Right kidney (tissue), 1 donor: ENCODE measurements around the gene UBAP1L.
A peak's percentile ranks its signal among the peaks of the same experiment; 100 is the strongest.
"Not testable (repeated sequence)": the region's sequence is repeated elsewhere in the genome, so short reads cannot be mapped to it uniquely, and the experiment has no call there.

Source experiments
- DNase-seq: peaks from one replicate; pipeline ENCODE4 v3.0.0-alpha.2; 2016

The UBAP1L gene

DNA sequence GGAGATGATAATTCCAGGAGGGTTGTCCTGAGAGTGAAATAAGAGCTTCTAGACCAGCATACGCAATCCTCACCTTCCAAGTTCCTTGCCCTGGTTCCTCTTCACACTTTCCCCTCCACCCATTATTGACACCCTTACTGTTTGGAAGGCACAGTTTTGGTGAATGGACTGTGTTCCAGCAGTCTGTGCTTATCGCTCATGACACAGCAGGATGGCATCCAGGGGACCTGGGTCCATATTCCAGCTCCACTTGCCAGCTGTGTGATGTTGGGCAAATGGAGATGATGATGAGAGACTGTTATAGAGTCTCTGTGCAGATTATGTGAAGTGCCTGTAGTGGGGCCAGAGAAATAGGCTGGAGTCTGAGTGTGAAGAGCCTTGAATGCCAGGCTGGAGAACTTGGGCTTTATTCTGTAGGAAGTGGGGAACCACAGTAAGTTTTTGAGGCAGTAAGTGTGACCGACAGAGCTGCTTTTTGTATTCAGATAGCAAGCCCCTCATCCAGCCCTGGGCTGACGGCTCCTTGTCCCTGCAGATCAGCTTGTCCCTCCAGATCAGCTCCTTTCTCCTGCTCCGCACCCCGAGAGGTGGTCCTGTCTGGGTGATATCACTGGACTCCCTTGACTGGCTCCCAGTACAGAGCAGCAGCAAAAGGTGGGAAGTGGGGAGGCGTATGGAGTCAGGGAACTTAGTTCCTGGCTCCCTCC, 30.3 kb downstream of the UBAP1L start:
- DNase-seq = no peak

DNA sequence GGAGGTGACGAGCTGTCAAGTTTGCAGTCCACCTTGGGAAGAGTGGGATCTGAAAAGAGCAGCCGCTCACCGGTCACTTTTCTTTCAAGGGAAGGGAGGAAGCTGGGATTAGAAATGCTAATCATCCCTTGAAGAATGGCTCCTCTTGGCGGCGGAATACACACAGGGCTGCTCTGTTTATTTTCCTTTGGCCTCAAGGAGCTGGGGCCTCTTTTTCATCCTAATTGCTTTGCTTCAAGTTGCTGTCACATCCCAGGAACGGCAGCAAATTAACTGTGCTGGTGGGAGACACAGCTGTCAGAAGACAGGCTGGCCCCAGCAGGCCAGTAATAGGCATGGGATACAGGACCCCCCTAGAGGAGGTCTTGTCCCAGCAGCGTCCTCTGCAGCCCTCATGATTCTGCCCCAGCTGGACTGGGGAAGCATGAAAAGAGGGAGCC, 31.7 kb downstream of the UBAP1L start:
- DNase-seq = peak; percentile 54

DNA sequence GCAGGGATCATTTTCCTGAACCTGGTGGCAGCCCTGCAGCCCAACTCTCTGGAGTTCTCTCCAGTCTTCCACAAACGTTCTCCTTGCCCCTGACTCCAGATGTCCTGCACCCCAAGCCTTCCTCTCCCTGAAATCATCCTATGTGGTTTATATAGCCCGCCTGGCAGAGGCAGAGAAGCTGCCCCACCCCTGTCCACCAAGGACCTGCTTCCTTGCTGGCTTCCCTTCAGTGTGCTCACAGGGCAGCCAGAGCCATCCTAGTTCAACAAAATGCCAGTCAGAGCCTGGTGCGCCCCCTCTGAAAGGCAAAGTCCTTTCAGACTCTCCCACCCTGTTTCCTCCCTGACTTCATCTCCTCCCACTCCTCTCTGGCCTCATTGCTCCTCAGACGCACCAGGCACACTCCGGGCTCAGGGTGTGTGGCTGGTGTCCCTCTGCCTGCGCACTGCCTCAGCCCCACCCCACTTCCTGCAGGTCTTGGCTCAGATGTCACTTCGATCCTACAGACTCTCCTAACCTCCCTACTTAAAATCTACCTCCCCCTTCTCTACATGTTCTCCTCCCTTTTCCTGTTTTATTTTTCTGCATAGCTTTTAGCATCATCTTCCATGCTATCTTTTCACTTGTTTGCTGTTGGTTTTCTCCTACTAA, 32.6 kb downstream of the UBAP1L start:
- peak; percentile 64 for DNase-seq

DNA sequence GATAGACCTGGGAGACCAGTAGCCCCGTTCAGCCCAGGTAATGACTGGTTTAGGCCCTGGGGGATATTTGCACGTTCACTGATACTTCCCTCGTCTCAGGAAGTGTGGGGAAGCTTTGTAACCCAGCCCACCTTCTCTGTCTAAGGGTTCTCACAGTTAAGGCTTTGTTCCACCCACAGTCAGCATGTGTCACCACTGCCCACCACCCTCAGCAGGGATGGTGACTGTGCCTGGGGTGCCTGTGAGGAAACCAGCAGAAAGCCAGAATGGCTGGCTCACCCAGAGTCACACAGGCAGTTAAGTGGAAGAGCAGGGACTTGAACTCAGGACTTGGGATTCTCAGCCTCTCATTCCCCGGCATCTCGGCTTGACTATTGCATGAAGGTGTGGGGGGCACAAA, 33.2 kb downstream of the UBAP1L start:
- DNase-seq = no peak

DNA sequence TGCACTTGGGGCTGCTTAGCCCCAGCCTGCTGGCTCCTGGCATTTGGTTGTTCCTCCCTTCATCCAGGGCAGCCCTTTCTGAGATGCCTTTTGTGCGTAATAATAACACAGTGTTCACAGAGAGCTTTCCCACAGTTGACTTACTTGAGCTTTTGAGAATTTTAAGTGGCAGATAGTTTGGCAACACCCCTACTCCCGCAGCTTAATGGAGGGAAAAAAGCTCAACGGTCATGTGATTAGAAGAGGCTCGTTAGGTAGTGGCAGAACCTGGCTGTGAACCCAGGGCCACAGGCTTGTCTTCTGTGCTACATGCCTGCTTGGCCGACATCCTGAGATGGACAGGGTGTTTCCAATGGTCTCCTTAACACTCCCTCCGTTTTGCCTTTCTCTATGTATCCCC, 33.7 kb downstream of the UBAP1L start:
- DNase-seq = no peak

DNA sequence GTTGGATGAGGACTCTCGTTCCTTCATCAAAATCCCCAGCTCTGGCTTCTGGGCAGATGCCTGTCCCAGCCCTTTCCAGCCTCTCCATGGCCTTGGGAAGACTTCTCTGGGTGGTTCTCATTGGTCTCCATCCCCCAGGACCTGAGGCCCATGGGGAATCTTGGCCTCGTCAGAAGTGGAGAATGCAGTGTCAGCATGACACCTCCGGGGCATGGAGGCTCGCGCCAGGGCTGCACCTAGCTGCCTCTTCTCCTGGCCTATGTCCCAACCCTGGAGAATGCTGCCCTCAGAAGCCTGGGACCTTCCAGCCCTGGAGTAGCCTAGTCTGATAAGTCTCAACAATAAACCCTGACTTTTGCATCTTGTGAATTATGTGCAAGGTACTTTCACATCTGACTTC, 35.4 kb downstream of the UBAP1L start:
- DNase-seq = no peak

DNA sequence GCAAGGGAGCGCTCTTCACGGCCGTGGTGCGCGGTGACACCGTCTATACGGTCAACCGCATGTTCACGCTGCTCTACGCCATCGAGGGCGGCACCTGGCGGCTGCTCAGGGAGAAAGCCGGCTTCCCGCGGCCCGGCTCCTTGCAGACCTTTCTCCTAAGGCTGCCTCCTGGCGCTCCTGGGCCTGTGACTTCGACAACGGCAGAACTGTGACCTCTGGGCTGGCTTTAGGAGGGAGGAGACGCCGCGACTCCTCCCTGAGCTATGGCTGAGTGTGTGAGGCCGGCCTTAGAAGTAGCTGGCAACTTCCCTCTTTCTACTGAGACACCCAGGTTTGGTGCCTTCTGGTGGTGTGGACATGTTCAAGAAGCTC, 37.0 kb downstream of the UBAP1L start:
- peak; percentile 68 for DNase-seq

DNA sequence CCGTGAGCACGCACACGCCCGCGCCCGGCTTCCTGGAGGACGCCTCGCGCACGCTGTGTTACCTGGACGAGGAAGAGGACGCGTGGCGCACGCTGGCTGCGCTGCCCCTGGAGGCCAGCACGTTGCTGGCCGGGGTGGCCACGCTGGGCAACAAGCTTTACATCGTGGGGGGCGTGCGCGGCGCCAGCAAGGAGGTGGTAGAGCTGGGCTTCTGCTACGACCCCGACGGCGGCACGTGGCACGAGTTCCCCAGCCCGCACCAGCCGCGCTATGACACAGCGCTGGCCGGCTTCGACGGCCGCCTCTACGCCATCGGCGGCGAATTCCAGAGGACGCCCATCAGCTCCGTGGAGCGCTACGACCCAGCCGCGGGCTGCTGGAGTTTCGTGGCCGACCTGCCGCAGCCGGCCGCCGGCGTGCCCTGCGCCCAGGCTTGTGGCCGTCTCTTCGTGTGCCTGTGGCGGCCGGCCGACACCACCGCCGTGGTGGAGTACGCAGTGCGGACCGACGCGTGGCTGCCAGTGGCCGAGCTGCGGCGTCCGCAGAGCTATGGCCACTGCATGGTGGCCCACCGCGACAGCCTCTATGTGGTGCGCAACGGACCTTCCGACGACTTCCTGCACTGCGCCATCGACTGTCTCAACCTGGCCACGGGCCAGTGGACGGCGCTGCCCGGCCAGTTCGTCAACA, 37.6 kb downstream of the UBAP1L start:
- no peak for DNase-seq

DNA sequence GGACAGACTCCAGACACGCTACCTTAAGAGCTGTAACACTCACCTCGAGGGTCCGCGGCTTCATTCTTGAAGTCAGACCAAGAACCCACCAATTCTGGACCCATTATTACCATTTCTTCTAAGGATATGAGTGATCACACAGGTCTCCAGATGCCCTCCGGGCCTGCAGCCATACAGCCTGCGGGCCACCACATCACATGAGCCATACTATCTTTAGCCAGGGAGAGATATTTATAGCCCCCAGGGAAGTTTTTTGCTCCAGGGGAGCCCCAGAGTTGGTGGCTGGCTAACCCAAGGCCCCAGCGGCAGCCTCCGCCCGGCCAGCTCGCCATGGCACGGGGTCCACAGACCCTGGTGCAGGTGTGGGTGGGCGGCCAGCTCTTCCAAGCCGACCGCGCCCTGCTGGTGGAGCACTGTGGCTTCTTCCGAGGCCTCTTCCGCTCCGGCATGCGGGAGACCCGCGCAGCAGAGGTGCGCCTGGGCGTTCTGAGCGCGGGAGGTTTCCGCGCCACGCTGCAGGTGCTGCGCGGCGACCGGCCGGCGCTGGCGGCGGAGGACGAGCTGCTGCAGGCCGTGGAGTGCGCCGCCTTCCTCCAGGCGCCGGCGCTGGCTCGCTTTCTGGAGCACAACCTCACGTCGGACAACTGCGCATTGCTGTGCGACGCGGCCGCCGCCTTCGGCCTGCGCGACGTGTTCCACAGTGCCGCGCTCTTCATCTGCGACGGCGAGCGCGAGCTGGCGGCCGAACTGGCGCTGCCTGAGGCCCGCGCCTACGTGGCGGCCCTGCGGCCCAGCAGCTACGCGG, 38.3 kb downstream of the UBAP1L start, which contains the start of gene KBTBD13:
Gene KBTBD13 (plus strand): TSS at position 261 of the 805 bp plus-strand sequence. CDS start 70 bp downstream, at position 331.
- no peak for DNase-seq

DNA sequence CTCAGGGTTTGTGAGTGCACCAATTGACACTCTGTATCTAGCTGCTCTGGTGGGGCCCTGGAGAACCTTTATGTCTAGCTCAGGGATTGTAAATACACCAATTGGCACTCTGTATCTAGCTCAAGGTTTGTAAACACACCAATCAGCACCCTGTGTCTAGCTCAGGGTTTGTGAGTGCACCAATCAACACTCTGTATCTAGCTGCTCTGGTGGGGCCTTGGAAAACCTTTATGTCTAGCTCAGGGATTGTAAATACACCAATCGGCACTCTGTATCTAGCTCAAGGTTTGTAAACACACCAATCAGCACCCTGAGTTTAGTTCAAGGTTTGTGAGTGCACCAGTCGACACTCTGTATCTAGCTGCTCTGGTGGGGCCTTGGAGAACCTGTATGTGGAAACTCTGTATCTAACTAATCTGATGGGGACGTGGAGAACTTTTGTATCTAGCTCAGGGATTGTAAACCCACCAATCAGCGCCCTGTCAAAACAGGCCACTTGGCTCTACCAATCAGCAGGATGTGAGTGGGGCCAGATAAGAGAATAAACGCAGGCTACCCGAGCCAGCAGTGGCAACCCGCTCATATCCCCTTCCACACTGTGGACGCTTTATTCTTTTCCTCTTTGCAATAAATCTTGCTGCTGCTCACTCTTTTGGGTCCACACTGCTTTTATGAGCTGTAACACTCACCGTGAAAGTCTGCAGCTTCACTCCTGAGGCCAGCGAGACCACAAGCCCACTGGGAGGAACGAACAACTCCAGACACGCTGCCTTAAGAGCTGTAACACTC, 39.2 kb downstream of the UBAP1L start:
- DNase-seq = not testable (repeated sequence)

DNA sequence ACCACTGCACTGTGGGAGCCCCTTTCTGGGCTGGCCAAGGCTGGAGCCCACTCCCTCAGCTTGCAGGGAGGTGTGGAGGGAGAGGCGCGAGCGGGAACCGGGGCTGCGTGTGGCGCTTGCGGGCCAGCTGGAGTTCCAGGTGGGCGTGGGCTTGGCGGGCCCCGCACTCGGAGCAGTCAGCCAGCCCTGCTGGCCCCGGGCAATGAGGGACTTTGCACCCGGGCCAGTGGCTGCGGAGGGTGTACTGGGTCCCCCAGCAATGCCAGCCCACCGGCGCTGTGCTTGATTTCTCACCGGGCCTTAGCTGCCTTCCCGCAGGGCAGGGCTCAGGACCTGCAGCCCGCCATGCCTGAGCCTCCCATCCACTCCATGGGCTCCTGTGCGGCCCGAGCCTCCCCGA, 40.1 kb downstream of the UBAP1L start:
- DNase-seq = not testable (repeated sequence)

DNA sequence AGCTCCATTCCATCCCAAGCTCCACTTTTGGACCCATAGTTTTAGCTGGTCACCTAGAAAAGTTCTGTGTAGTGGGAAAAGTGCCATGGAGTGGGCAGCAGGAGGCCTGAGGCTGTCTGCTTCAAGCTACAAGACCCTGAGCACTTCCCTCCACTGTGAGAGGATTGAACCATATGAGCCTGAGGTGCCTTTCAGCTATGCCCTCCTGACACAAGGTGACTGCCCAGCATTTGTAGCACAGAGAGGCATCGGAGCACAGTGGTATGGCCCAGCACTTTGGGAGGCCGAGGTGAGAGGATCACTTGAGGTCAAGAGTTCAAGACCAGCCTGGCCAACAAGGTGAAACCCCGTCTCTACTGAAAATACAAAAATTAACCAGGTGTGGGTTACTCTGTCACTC, 42.4 kb downstream of the UBAP1L start:
- no peak for DNase-seq

DNA sequence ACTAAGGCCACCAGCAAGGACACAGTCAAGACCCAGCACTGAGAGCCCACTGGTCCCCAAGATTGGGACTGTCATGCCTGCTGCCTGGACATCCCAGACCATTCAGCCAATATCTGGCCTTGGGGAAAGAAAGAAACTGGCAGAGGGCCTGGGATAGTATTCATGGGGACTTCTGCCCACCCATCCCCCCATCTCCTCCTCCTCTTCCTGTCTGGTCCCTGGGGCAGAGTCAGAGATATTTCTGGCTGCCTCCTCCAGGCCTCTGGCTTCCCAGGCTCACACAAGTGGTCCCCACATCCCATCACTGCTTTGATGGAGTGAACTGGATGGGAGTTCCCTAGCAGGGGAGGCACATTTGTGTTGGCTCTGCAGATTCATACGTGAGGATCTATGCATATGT, 43.0 kb downstream of the UBAP1L start:
- DNase-seq = no peak

DNA sequence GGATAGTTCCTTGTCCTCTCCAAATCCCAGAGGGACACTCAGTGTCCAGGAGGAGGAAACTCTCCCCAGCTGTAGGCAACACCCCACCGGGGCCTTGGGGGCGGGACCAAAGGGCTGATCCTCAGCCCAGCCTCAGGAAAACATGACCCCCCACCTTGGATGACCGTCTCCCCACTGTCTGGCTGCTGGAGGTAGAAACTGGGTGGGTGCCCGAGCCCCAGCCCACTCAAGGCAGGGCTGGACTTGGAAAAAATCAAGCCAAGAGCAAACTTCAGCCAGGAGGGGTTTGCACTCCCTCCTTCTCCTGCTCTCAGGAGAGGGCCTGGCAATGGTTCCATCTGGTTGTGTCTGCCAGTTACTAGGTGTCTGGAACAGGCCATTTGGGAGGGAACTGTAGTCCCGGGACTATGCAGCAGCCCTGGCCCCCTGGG, 43.6 kb downstream of the UBAP1L start:
- no peak for DNase-seq

DNA sequence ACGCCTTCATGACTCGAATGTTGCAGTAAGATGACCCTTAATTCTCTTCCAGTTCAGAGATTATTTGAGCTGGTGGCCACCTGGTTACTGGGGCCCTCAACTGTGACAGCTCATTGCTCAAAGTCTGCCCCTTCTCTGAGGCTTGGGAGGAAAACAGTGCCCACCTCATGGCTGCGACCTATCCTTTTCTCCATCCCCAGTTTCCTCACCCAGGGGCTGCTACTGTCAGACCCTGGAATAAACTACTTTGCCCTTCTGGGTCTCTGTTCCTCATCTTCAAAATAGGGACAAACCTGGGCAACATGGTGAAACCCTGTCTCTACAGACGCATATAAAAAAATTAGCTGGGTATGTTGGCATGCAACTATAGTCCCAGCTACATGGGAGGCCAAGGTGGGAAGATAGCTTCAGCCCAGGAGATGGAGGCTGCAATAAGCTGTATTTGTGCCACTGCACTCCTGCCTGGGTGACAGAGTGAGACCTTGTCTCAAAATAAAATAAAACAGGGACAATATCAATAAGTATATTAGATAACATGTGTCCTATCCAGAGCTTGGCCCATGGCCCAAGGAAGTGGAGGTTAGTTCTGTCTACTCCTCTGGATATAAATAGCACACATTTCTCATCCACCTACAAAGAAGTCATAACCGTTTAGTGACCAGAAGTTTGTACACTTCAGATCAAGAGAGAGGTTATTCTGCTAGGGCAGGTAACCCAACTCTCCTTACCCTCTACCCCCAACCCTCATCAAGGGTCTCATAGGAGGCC, 45.0 kb downstream of the UBAP1L start:
- no peak for DNase-seq

DNA sequence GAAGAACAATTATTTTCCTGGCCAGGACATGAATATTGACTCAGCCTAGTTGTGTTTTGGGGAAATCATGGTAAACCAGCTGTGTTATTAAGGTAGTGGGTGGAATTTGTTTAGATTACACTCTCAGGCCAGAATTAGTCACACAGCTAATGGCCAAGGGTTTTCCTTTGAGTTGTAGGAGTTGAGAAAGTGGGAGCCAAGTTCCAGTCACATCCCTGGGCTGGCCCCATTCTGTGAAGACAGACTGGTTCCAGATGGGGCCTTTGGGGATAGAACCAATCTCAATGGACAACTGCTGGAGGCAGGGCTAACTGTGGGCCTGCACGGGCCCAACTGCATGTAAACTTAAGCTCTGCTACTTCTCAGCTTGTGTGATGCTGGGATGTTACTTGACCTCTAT, 45.8 kb downstream of the UBAP1L start:
- DNase-seq = no peak

DNA sequence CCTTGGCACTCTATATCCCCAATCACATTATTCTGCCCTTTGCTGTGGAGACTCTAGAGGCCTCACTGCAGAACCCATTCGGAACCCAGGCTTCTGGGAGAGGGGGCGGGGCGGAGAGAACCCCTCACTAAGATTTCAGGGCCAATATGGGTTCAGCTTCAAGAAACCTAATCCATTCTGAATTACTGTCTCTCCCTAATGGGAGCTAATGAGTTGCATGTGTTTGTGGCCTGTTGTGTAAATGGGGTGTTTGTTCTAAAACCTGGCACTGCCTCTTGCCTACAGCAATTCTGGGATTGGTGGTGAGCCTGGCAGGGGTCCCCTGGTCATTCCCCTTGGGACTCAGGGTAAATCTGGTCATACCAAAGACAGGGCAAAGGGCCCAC, 46.6 kb downstream of the UBAP1L start:
- DNase-seq = no peak

DNA sequence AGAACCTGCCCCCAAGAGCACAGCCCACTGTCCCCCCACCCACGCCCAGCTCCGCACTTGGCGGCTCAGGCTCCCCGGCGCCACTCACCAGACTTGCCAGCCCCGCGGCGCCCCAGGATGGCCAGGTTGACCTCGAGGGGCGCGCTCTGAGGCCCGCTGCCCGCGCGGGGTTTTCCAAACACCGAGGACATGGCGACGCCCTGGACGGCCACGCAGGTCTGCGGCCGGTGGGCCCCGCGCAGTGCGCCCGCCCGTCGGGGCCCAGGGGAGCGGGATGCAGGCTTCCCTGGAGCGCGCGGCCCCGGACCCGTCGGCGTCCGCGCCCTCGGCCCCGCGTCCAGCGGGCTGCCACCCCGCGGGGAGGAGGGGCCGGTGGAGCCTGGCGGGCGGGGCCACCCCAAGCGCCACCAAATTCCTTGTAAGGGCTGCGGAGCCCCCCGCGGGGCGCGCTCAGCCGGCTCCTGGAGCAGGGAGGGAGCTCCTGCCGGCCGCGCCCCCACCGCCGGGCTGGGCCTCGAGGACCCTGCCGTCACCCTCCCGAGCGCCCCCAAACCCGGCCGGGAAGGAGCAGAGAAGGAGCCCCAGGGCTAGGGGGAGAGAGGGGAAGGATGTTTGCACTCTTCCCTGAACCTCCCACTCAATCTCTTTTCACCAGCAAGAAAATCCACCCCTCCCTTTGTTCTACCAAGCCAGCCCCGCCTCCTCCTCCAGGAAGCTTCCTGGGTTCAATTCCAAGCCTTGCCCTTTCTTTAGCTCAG, 47.2 kb downstream of the UBAP1L start, which contains the start of gene RASL12:
Gene RASL12 (minus strand): TSS at position 347 of the 758 bp plus-strand sequence. CDS start 156 bp downstream, at position 191.
- DNase-seq = peak; percentile 61

DNA sequence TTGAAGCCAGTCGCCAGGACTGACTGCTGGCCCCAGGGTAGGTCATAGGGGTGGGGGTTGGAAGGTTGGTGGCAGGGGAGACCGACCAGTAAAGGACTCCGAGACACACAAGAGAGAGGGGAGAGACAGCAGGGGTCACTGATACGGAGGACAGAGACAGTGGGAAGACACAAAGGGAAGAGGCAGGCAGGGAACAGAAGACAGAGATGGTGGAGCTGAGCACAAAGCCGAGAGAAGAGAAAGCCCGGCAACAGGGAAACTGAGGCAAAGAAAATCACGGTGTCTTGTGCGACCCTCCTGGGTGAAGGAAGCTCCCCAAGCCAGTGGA, 47.7 kb downstream of the UBAP1L start:
- DNase-seq = no peak

DNA sequence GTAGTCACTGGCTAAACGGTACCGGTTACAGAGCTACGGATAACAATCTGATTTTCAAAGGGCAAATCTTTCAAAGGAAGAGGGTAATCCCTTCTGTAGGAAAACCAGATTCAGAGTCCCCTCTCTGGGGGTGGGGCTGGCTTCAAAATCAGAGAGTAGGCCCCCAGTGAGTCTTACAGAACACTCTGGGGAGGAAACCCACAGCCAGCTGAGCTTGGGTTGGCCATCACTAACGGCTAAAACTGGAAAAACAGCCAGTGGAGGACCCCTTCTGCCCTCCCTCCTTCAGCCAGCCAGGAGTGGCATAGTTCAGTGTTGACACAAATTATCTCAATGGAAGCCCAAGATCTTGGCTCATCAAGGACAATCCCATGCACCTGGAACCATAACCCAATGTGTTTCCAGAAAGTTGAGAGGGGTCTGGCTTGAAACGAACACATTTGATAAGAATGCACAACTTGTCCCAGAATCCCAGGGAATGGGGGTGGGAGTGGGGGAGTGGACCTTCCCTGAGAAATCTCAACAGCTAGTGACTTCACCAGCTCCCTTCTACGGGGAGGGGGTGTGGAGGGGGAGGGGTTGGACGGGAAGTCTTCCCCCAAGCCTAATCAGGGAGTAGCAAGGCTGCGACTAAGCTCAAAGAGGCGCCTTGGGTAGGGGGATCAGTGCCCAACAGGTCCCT, 48.2 kb downstream of the UBAP1L start:
- DNase-seq = no peak
